ENCODE measurements around the gene SYT2. TPM values are rescaled to one million over a fixed set of nuclear protein-coding genes. Genes with fewer than 3 reads are reported as not detected.

Gene SYT2
- total and polyA plus RNA-seq, 4 donors: 0.01 to 0.23 (median 0.03) TPM

GRCh38 chr1:202681736-202682420, 28.4 kb downstream of the SYT2 start:
- ATAC-seq (ENCODE audit: insufficient read depth, low FRiP score): no peak
- DNase-seq: no peak
- no peak overlapping the region for H3K4me3 ChIP-seq
- H3K4me1 ChIP-seq (ENCODE audit: control insufficient read depth in 5 of 5, insufficient read depth in 5 of 5, low read length in 5 of 5): no peaks in the 10 kb centered on the region
- TF ChIP-seq CTCF (IDR thresholded peaks at IDR 0.05; ENCODE audit: control extremely low read depth, extremely low read depth): no peak
- H3K36me3 ChIP-seq (ENCODE audit: control insufficient read depth in 4 of 4, insufficient read depth in 4 of 4, low read length in 4 of 4): no peaks in the 10 kb centered on the region
- 67 to 78% methylated on average over 11 of the region's 11 CpGs for WGBS, 2 donors
- no peak overlapping the region for H3K9ac ChIP-seq (ENCODE audit: insufficient read depth in 1 of 2, low read length in 2 of 2)
- no peak overlapping the region for H3K27ac ChIP-seq (ENCODE audit: low read depth in 1 of 2, low read length in 1 of 2)
- no peaks in the 10 kb centered on the region for H3K27me3 ChIP-seq (ENCODE audit: control insufficient read depth in 3 of 3, insufficient read depth in 3 of 3, low read length in 2 of 3)
- peaks cover 0 to 12% (median 2%) of the 10 kb centered on the region in 4 donors for H3K9me3 ChIP-seq (ENCODE audit: control insufficient read depth in 4 of 4, insufficient read depth in 3 of 4, low read length in 3 of 4)

- Histone ChIP-seq H3K4me3 (no peak overlapping the region), H3K27ac (ENCODE audit: low read depth in 1 of 2, low read length in 1 of 2) (no peak overlapping the region), H3K4me1 (ENCODE audit: control insufficient read depth in 5 of 5, insufficient read depth in 5 of 5, low read length in 5 of 5) (no peaks in the 10 kb centered on the region), H3K9ac (ENCODE audit: insufficient read depth in 1 of 2, low read length in 2 of 2) (no peak overlapping the region), H3K27me3 (ENCODE audit: control insufficient read depth in 3 of 3, insufficient read depth in 3 of 3, low read length in 2 of 3) (no peaks in the 10 kb centered on the region), H3K9me3 (ENCODE audit: control insufficient read depth in 4 of 4, insufficient read depth in 3 of 4, low read length in 3 of 4) (peaks cover 0 to 14% (median 2%) of the 10 kb centered on the region in 4 donors), H3K36me3 (ENCODE audit: control insufficient read depth in 4 of 4, insufficient read depth in 4 of 4, low read length in 4 of 4) (no peaks in the 10 kb centered on the region)
- 70 to 78% methylated on average over 2 of the region's 2 CpGs for WGBS, 2 donors
- no peak for TF ChIP-seq CTCF (IDR thresholded peaks at IDR 0.05; ENCODE audit: control extremely low read depth, extremely low read depth)
- DNase-seq (peak in 1 of 3 donors; percentile 12), ATAC-seq (ENCODE audit: insufficient read depth, low FRiP score) (no peak)
Observed at GRCh38 chr1:202680586-202681352, 29.5 kb downstream of the SYT2 start.

- Histone ChIP-seq H3K9ac (ENCODE audit: insufficient read depth in 1 of 2, low read length in 2 of 2) (no peak overlapping the region), H3K9me3 (ENCODE audit: control insufficient read depth in 4 of 4, insufficient read depth in 3 of 4, low read length in 3 of 4) (peaks cover 0 to 14% (median 2%) of the 10 kb centered on the region in 4 donors), H3K27ac (ENCODE audit: low read depth in 1 of 2, low read length in 1 of 2) (no peak overlapping the region), H3K4me1 (ENCODE audit: control insufficient read depth in 5 of 5, insufficient read depth in 5 of 5, low read length in 5 of 5) (no peaks in the 10 kb centered on the region), H3K4me3 (no peak overlapping the region), H3K36me3 (ENCODE audit: control insufficient read depth in 4 of 4, insufficient read depth in 4 of 4, low read length in 4 of 4) (no peaks in the 10 kb centered on the region), H3K27me3 (ENCODE audit: control insufficient read depth in 3 of 3, insufficient read depth in 3 of 3, low read length in 2 of 3) (no peaks in the 10 kb centered on the region)
- no peak for TF ChIP-seq CTCF (IDR thresholded peaks at IDR 0.05; ENCODE audit: control extremely low read depth, extremely low read depth)
- 60 to 66% methylated on average over 4 of the region's 4 CpGs for WGBS, 2 donors
- DNase-seq: no peak
- ATAC-seq (ENCODE audit: insufficient read depth, low FRiP score): no peak
Observed at GRCh38 chr1:202679406-202680177, 30.7 kb downstream of the SYT2 start.

Data from lung (tissue), 12 donors.